Measurements from ENCODE around the gene PACSIN2.

DNA sequence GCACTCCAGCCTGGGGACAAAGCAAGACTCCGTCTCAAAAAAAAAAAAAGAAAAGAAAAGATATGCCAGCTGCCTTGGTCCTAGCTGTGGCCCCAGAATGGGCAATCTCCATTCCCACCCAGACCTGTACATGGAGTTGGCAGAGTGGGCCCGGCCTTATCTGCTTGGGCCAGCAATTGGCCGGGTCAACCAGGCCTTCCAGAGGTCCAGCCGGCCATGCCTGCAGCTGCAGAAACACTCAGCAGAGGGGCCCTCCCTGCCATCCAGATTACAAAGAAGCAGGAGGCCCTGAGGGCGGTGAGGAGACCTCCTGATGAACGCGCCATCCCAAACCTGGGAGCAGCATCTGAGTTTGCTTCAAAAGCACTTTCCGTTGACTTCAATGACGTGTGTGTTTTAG, 131.0 kb downstream of the PACSIN2 start:
- TF ChIP-seq EZH2 (IDR thresholded peaks at IDR 0.05; ENCODE audit: insufficient read depth, poor library complexity, severe bottlenecking) = no peak
- TF ChIP-seq EZH2phosphoT487 (IDR thresholded peaks at IDR 0.05; ENCODE audit: insufficient read depth, low read depth) = no peak

Measured in GM23248 (cell line).